Karpas-422 (cell line): ENCODE data around the gene HES6. TPM values are rescaled to one million over a fixed set of nuclear protein-coding genes. Genes with fewer than 3 reads are reported as not detected.

ENCODE experiments used
- DNase-seq: peaks from one replicate; pipeline ENCODE4 v3.0.0-alpha.2; 2015
- H2AFZ ChIP-seq: fragments of 200-600 bp; sonication (generic); 2 replicates; pipeline ENCODE4 v1.6.1; 2014; ENCODE audit warnings: antibody characterized with exemption, low read length, mixed read lengths
- H3K27ac ChIP-seq: fragments of 200-600 bp; sonication (generic); 2 replicates; pipeline ENCODE4 v1.5.1; 2014; ENCODE audit warnings: mild to moderate bottlenecking, low read length, moderate library complexity
- H3K27me3 ChIP-seq: fragments of 200-600 bp; sonication (generic); 2 replicates; pipeline ENCODE4 v1.6.1; 2014; ENCODE audit warnings: low read length, mixed read lengths
- H3K36me3 ChIP-seq: fragments of 200-600 bp; sonication (generic); 2 replicates; pipeline ENCODE4 v1.6.1; 2014; ENCODE audit warnings: low read length, mixed read lengths; ENCODE audit not compliant: insufficient read depth
- H3K4me1 ChIP-seq: fragments of 200-600 bp; sonication (generic); 2 replicates; pipeline ENCODE4 v1.6.1; 2014; ENCODE audit warnings: mild to moderate bottlenecking, low read length, mixed read lengths
- H3K4me2 ChIP-seq: fragments of 200-600 bp; sonication (generic); 2 replicates; pipeline ENCODE4 v1.6.1; 2014; ENCODE audit warnings: low read length, low read depth, mild to moderate bottlenecking; ENCODE audit not compliant: poor library complexity, severe bottlenecking
- H3K4me3 ChIP-seq: fragments of 200-600 bp; sonication (generic); 2 replicates; pipeline ENCODE4 v1.5.1; 2014; ENCODE audit warnings: mild to moderate bottlenecking, antibody characterized with exemption, low read length, mixed read lengths
- H3K79me2 ChIP-seq: fragments of 200-600 bp; sonication (generic); 2 replicates; pipeline ENCODE4 v1.6.1; 2014; ENCODE audit warnings: mild to moderate bottlenecking, low read length, mixed read lengths
- H3K9ac ChIP-seq: fragments of 200-600 bp; sonication (generic); 2 replicates; pipeline ENCODE4 v1.6.0; 2014; ENCODE audit warnings: low read length
- H3K9me2 ChIP-seq: fragments of 200-600 bp; sonication (generic), shearing (Covaris generic); replicated peaks from 2 replicates; pipeline ENCODE4 v1.6.0; 2014; ENCODE audit warnings: mild to moderate bottlenecking, low read length, moderate library complexity; ENCODE audit not compliant: insufficient read depth
- H3K9me3 ChIP-seq: fragments of 300-700, 200-600 bp; sonication (generic); 2 replicates; pipeline ENCODE4 v1.6.1; 2014; ENCODE audit warnings: low read length, mixed read lengths
- H4K20me1 ChIP-seq: fragments of 200-600 bp; sonication (generic); 2 replicates; pipeline ENCODE4 v1.6.1; 2014; ENCODE audit warnings: mild to moderate bottlenecking, antibody characterized with exemption, low read length, low read depth; ENCODE audit not compliant: insufficient read depth
- total RNA-seq: library from RNA; depleted of rRNA; stranded (reverse); fragments of >200 nt; shearing (Covaris generic); gene quantifications from 2 replicates; pipeline ENCODE4 v1.2.3, GENCODE V29; 2014; ENCODE audit warnings: low replicate concordance

The HES6 gene
- total RNA-seq, 1 experiment from 2014 or later, result 3.3 TPM

DNA sequence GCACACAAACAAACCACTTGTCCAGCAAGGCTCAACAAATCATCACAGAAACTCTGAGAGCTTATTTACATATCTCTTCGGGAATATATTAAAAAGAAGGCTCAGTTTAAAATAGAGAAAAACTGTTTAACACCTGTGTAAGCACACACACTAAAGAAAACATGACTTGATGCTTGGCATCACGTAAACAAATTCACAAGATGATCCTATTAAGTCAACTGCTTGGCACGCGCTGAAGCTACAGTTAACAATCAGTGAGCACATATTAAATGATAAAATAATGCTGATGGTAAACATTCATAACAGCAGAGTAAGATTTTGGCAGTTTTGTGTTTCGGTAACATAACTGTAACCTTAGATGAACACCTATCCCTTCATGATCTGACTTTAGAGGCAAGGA, 4.3 kb upstream of the HES6 start:
- Histone ChIP-seq H3K27ac (no peak overlapping the region), H3K9ac (no peak overlapping the region), H3K4me2 (no peak overlapping the region), H3K4me3 (no peak overlapping the region), H3K36me3 (peaks cover 12% of the 10 kb centered on the region), H2AFZ (no peak overlapping the region), H3K79me2 (no peaks in the 10 kb centered on the region), H3K9me3 (no peaks in the 10 kb centered on the region), H4K20me1 (no peaks in the 10 kb centered on the region), H3K9me2 (no peaks in the 10 kb centered on the region), H3K27me3 (no peaks in the 10 kb centered on the region), H3K4me1 (peaks cover 10% of the 10 kb centered on the region)
- DNase-seq, result no peak

DNA sequence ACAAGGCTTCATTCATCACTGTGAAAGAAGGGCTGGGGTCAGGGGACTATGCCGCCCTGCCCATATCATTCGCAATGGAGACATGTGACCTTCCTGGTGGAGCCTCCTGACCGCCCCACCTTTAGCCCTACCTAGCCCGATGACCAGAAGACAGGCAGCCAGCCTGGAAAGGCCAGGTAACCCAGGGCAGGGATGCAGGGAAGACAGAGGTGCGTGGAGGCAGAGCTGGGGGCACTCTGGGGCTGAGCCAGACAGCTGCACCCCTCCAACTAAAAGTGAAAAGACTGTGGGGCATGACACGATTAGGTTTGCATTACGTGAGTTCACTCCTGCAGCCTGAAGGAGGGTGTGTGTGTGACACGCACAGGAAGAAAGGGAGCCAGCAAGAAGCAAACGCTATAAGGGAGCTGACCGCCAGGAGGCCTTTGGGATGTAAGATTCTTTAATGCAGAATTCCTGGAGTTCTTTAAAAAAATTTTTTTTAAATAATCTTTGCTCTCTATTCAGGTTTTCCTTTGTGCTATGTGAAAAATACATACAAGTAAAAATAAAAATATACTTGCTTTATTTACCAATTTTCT, 3.7 kb upstream of the HES6 start:
- H3K27me3 ChIP-seq, result no peaks in the 10 kb centered on the region
- H3K79me2 ChIP-seq, result no peaks in the 10 kb centered on the region
- no peak for DNase-seq
- no peak overlapping the region for H3K9ac ChIP-seq
- H4K20me1 ChIP-seq, result no peaks in the 10 kb centered on the region
- H3K4me2 ChIP-seq, result no peak overlapping the region
- H3K4me1 ChIP-seq, result peaks cover 10% of the 10 kb centered on the region
- peaks cover 12% of the 10 kb centered on the region for H3K36me3 ChIP-seq
- no peak overlapping the region for H3K27ac ChIP-seq
- no peaks in the 10 kb centered on the region for H3K9me2 ChIP-seq
- no peaks in the 10 kb centered on the region for H3K9me3 ChIP-seq
- no peak overlapping the region for H3K4me3 ChIP-seq
- H2AFZ ChIP-seq, result no peak overlapping the region

DNA sequence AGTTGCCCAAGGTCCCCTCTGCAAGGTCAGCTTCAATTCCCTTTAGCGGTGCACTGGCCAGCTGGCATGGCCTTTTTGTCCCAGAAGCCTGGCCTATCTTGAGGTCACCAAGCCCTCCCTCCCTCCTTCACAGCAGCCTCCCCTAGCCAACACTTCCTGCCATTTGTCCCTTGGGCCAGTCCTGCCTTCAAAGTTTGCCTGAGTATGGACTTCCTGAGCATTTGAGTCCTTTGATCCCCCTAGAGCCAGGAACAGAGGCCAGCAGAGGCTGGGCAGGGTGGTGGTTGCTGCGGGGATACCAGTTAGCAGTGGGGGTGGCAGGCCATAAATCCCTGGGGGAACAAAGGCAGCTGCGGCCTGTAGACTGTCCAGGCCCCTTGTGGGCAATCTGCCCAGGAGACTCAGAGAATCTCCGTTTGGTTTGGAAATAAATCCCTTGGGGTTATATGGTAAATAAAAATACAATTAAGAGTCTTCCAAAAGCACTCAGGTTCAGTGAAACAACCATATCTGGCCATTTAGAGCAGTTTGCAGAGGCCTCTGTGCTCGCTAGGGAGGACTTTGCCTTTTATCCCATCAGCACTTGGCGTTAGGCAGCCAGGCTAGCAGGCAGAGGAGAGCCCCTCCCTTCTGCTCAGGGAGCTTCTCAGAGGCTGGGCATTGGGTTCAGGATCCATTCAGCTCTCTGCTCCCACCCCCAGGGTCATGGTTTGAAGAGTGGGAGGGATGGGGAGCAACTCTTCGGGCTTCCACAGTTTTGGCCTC, 3.1 kb upstream of the HES6 start:
- H3K9ac ChIP-seq, result no peak overlapping the region
- H3K9me3 ChIP-seq, result no peaks in the 10 kb centered on the region
- no peak overlapping the region for H3K27ac ChIP-seq
- DNase-seq, result no peak
- H3K4me2 ChIP-seq, result no peak overlapping the region
- no peaks in the 10 kb centered on the region for H3K27me3 ChIP-seq
- H3K4me3 ChIP-seq, result no peak overlapping the region
- H3K4me1 ChIP-seq, result peaks cover 10% of the 10 kb centered on the region
- no peaks in the 10 kb centered on the region for H3K9me2 ChIP-seq
- H3K36me3 ChIP-seq, result peaks cover 12% of the 10 kb centered on the region
- no peaks in the 10 kb centered on the region for H3K79me2 ChIP-seq
- H2AFZ ChIP-seq, result no peak overlapping the region
- H4K20me1 ChIP-seq, result no peaks in the 10 kb centered on the region

DNA sequence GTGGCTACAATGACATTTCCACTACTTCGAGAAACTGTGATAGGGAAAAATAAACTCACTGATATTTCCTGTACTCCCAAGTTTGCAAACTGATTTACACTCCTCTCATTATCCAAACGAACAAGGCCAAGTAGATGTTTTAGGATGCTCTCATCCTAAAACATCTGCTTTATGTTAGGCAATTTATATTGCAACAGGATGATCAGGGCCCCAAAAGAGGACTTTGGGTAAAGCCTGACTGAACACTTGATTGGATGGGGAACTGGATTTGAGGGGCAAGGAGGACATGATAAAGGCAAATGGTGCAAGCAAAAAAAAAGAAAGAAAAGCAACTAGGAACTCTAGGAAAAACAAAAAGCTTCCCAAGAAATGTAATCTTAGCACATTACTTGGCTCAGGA, 2.1 kb upstream of the HES6 start:
- Histone ChIP-seq H3K4me2 (no peak overlapping the region), H3K9me2 (no peaks in the 10 kb centered on the region), H3K27ac (no peak overlapping the region), H3K36me3 (peaks cover 12% of the 10 kb centered on the region), H3K4me1 (peaks cover 10% of the 10 kb centered on the region), H3K9ac (no peak overlapping the region), H4K20me1 (no peaks in the 10 kb centered on the region), H3K9me3 (no peaks in the 10 kb centered on the region), H3K79me2 (no peaks in the 10 kb centered on the region), H3K4me3 (no peak overlapping the region), H3K27me3 (no peaks in the 10 kb centered on the region), H2AFZ (no peak overlapping the region)
- no peak for DNase-seq

DNA sequence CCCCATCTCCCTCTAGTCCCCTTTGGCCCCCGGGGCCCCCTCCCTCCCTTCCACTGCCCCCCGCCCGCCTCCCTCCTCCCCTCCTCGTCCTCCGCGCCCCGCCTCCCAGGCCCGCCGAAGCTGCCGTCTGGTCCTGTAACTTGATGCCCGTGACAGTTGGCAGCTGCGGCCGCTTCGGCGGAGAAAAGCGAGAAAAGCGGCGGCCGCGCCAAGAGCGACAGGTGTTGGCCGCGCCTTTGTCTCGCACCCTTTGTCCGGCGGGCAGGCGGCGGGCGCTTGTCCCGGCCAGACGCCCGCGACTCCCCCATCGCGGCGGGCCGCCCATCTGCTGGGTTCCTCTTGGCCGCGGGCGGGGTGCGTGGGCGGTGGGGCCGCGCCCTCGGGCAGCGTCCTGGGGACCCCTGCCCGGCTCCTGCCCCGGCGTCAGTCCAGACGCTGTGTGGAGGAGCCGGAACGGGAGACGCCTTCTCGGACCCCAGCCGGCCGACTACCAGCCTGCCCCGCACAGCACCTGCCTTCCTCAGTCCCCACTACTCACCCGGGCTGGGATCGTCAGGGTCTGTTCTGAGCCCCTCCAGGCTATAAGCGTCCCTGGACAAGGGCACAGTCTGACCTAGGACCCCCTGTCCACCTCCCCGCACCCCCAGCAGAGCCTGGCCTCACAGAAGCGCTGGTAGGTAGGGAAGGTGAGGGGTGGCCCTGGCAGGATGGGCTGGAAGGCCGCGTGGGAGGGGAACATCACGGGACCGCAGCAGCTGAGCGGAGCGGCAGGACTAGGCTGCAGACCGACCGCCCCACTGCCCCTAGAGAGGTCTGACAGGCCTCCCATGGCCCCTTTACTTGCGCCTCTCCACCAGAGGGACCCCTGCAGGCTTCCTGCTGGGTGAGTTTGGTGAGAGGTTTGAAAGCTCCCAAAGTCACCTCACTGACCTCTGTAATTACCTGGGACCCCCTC, 1.2 kb upstream of the HES6 start:
- Histone ChIP-seq H4K20me1 (no peaks in the 10 kb centered on the region), H3K9me3 (no peaks in the 10 kb centered on the region), H3K4me2 (no peak overlapping the region), H3K9me2 (no peaks in the 10 kb centered on the region), H3K9ac (no peak overlapping the region), H3K4me3 (no peak overlapping the region), H2AFZ (no peak overlapping the region), H3K27me3 (no peaks in the 10 kb centered on the region), H3K36me3 (peaks cover 9% of the 10 kb centered on the region), H3K27ac (no peak overlapping the region), H3K79me2 (no peaks in the 10 kb centered on the region), H3K4me1 (peaks cover 10% of the 10 kb centered on the region)
- DNase-seq, result peak; percentile 74

DNA sequence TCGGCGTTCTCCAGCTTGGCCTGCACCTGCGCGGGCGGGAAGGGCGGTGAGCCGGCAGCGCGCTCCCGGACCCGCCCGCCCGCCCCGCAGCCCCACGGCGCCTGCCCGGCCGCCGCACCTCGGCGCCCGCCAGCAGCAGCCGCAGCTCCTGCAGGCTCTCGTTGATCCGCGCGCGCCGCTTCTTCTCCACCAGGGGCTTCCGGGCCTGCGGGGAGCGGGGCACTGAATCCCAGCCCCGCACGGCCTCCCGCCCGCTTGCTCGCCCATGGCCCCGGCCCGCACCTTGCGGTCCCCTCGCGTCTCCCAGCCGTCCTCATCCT, 335 bp downstream of the HES6 start:
- DNase-seq, result no peak
- H3K9ac ChIP-seq, result peak overlapping the region; percentile 63

DNA sequence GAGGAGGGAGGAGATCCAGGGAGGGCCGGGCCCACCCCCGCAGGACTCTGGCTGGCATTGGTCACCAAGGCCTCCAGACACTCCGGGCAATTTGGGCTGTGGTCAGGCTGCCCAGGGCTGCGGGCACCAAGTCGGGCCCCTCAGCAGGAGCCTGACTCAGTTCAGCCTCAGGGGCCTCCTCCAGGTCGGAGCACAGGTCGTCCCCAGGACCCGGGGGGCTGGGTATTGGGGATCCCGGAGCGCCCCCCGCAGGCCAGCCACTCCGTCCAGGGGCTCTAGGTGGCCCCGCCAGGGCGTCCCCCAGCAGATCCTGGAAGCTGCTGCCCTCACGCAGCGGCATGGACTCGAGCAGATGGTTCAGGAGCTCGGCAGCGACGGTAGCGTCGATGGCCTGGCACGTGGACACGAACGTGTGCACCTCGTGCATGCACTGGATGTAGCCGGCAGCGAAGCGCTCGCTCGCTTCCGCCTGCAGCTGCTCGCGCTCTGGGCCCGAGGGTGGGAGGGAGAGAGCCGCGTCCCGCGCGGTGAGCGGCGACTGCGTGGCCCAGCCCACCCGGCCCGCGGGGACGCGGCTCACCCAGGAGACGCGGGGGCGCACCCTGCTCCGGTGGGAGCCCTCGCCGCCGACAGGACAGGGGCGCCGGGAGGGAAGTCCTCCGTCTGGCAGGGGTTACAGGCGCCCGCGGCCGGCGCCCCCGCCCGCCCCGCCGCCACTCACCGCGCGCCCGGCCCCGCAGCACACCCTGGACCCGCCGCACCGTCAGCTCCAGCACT, 884 bp downstream of the HES6 start:
- H3K4me1 ChIP-seq, result peaks cover 9% of the 10 kb centered on the region
- H3K79me2 ChIP-seq, result no peaks in the 10 kb centered on the region
- H3K9me3 ChIP-seq, result no peaks in the 10 kb centered on the region
- no peak overlapping the region for H3K27ac ChIP-seq
- H3K4me3 ChIP-seq, result no peak overlapping the region
- no peaks in the 10 kb centered on the region for H4K20me1 ChIP-seq
- no peak overlapping the region for H3K9ac ChIP-seq
- H3K4me2 ChIP-seq, result no peak overlapping the region
- no peaks in the 10 kb centered on the region for H3K9me2 ChIP-seq
- no peaks in the 10 kb centered on the region for H3K27me3 ChIP-seq
- no peak overlapping the region for H2AFZ ChIP-seq
- peaks cover under 1% of the 10 kb centered on the region; the same call in 1 of the 2 replicates for H3K36me3 ChIP-seq
- no peak for DNase-seq

More for the DNA sequence above, 335 bp downstream of the HES6 start:
- Histone ChIP-seq H3K9me2 (no peaks in the 10 kb centered on the region), H3K27me3 (no peaks in the 10 kb centered on the region), H3K4me2 (peak overlapping the region; percentile 61), H3K79me2 (no peaks in the 10 kb centered on the region), H2AFZ (no peak overlapping the region), H3K27ac (no peak overlapping the region), H3K9me3 (no peaks in the 10 kb centered on the region), H3K36me3 (peaks cover 6% of the 10 kb centered on the region; the same call in 1 of the 2 replicates), H3K4me1 (peaks cover 12% of the 10 kb centered on the region), H4K20me1 (no peaks in the 10 kb centered on the region), H3K4me3 (peak overlapping the region; percentile 59; the same call in 1 of the 2 replicates)
